ENCODE measurements around the gene STX11.
"Not testable (repeated sequence)": the region's sequence is repeated elsewhere in the genome, so short reads cannot be mapped to it uniquely, and the experiment has no call there.

The STX11 gene

GRCh38 chr6:144129469-144129868 is 20.8 kb upstream of the STX11 start:
- TF ChIP-seq CTCF (IDR thresholded peaks at IDR 0.05; ENCODE audit: borderline replicate concordance, insufficient read depth, low read depth, low read length), result no peak
- no peak overlapping the region for H3K4me3 ChIP-seq (ENCODE audit: low read depth, low read length)

- H3K4me3 ChIP-seq (ENCODE audit: low read depth, low read length), result no peak overlapping the region
- no peak for TF ChIP-seq CTCF (IDR thresholded peaks at IDR 0.05; ENCODE audit: borderline replicate concordance, insufficient read depth, low read depth, low read length)
Observed at GRCh38 chr6:144131248-144131709, 19.0 kb upstream of the STX11 start.

GRCh38 chr6:144132167-144132690 is 18.1 kb upstream of the STX11 start:
- H3K4me3 ChIP-seq (ENCODE audit: low read depth, low read length), result not testable (repeated sequence)

GRCh38 chr6:144133225-144133821 is 17.0 kb upstream of the STX11 start:
- no peak overlapping the region for H3K4me3 ChIP-seq (ENCODE audit: low read depth, low read length)
- TF ChIP-seq CTCF (IDR thresholded peaks at IDR 0.05; ENCODE audit: borderline replicate concordance, insufficient read depth, low read depth, low read length), result no peak

- no peak overlapping the region for H3K4me3 ChIP-seq (ENCODE audit: low read depth, low read length)
- no peak for TF ChIP-seq CTCF (IDR thresholded peaks at IDR 0.05; ENCODE audit: borderline replicate concordance, insufficient read depth, low read depth, low read length)
Observed at GRCh38 chr6:144134176-144134575, 16.1 kb upstream of the STX11 start.

- TF ChIP-seq CTCF (IDR thresholded peaks at IDR 0.05; ENCODE audit: borderline replicate concordance, insufficient read depth, low read depth, low read length), result no peak
- no peak overlapping the region for H3K4me3 ChIP-seq (ENCODE audit: low read depth, low read length)
Observed at GRCh38 chr6:144134737-144135136, 15.6 kb upstream of the STX11 start.

- TF ChIP-seq CTCF (IDR thresholded peaks at IDR 0.05; ENCODE audit: borderline replicate concordance, insufficient read depth, low read depth, low read length), result no peak
- no peak overlapping the region for H3K4me3 ChIP-seq (ENCODE audit: low read depth, low read length)
Observed at GRCh38 chr6:144138542-144138941, 11.8 kb upstream of the STX11 start.
